H9 (cell line): ENCODE results near the gene GP1BA. TPM values are rescaled to one million over a fixed set of nuclear protein-coding genes. Genes with fewer than 3 reads are reported as not detected.

Experiments used
- DNase-seq: peaks from one replicate; pipeline ENCODE4 v3.0.0-alpha.2; 2017
- H2AFZ ChIP-seq: one replicate; pipeline ENCODE4 v1.6.1; 2013; ENCODE audit warnings: mild to moderate bottlenecking, low read length, control low read depth, moderate library complexity
- H2AK5ac ChIP-seq: 2 replicates; pipeline ENCODE4 v1.6.1; 2013; ENCODE audit warnings: low read length, control low read depth, mixed read lengths; ENCODE audit not compliant: insufficient read length
- H2BK120ac ChIP-seq: one replicate; pipeline ENCODE4 v1.6.1; 2013; ENCODE audit warnings: low read depth, mild to moderate bottlenecking, low read length, control low read depth, inconsistent platforms; ENCODE audit not compliant: poor library complexity, severe bottlenecking
- H2BK12ac ChIP-seq: 2 replicates; pipeline ENCODE4 v1.6.1; 2013; ENCODE audit warnings: low read length, control low read depth, mixed read lengths, low read depth; ENCODE audit not compliant: insufficient read length
- H2BK15ac ChIP-seq: 2 replicates; pipeline ENCODE4 v1.6.1; 2013; ENCODE audit warnings: low read depth, low read length, control low read depth
- H2BK20ac ChIP-seq: one replicate; pipeline ENCODE4 v1.6.1; 2013; ENCODE audit warnings: low read depth, mild to moderate bottlenecking, low read length, control low read depth, inconsistent platforms; ENCODE audit not compliant: poor library complexity, severe bottlenecking
- H2BK5ac ChIP-seq: 2 replicates; pipeline ENCODE4 v1.6.1; 2013; ENCODE audit warnings: low read length, control low read depth, mixed read lengths; ENCODE audit not compliant: insufficient read length
- H3K14ac ChIP-seq: 2 replicates; pipeline ENCODE4 v1.6.1; 2013; ENCODE audit warnings: low read length, control low read depth; ENCODE audit not compliant: insufficient read depth
- H3K18ac ChIP-seq: 2 replicates; pipeline ENCODE4 v1.6.1; 2013; ENCODE audit warnings: low read depth, mild to moderate bottlenecking, mixed read lengths, low read length, control low read depth; ENCODE audit not compliant: insufficient read length
- H3K23ac ChIP-seq: 2 replicates; pipeline ENCODE4 v1.6.1; 2013; ENCODE audit warnings: low read length, control low read depth, mixed read lengths, low read depth; ENCODE audit not compliant: insufficient read length
- H3K23me2 ChIP-seq: 2 replicates; pipeline ENCODE4 v1.6.1; 2013; ENCODE audit warnings: low read depth, mild to moderate bottlenecking, mixed read lengths, low read length, control low read depth; ENCODE audit not compliant: insufficient read length, poor library complexity, severe bottlenecking
- H3K27ac ChIP-seq: 2 replicates; pipeline ENCODE4 v1.5.1; 2013; ENCODE audit warnings: low read length, control low read depth, mixed read lengths, low read depth; ENCODE audit not compliant: insufficient read length
- H3K27me3 ChIP-seq: 2 replicates; pipeline ENCODE4 v1.6.1; 2013; ENCODE audit warnings: low read length, control low read depth, inconsistent platforms; ENCODE audit not compliant: insufficient read depth
- H3K4ac ChIP-seq: 2 replicates; pipeline ENCODE4 v1.6.1; 2013; ENCODE audit warnings: low read depth, mild to moderate bottlenecking, control low read depth, inconsistent platforms, low read length, moderate library complexity
- H3K4me1 ChIP-seq: 2 replicates; pipeline ENCODE4 v1.6.1; 2013; ENCODE audit warnings: low read length, control low read depth, inconsistent platforms; ENCODE audit not compliant: insufficient read depth
- H3K4me2 ChIP-seq: 2 replicates; pipeline ENCODE4 v1.6.1; 2013; ENCODE audit warnings: low read length, control low read depth, mixed read lengths; ENCODE audit not compliant: insufficient read length, insufficient read depth
- H3K56ac ChIP-seq: 2 replicates; pipeline ENCODE4 v1.6.1; 2013; ENCODE audit warnings: low read depth, mild to moderate bottlenecking, mixed read lengths, low read length, control low read depth; ENCODE audit not compliant: insufficient read length
- H3K79me1 ChIP-seq: 2 replicates; pipeline ENCODE4 v1.6.1; 2013; ENCODE audit warnings: low read depth, mild to moderate bottlenecking, moderate library complexity, low read length, control low read depth, inconsistent platforms; ENCODE audit not compliant: insufficient read depth, poor library complexity, severe bottlenecking
- H3K79me2 ChIP-seq: 2 replicates; pipeline ENCODE4 v1.6.1; 2013; ENCODE audit warnings: low read length, control low read depth, inconsistent platforms; ENCODE audit not compliant: insufficient read depth
- H3K9ac ChIP-seq: 2 replicates; pipeline ENCODE4 v1.6.1; 2013; ENCODE audit warnings: low read length, control low read depth, mixed read lengths; ENCODE audit not compliant: insufficient read length; ENCODE audit errors: extremely low read depth
- H3K9me3 ChIP-seq: one replicate; pipeline ENCODE4 v1.6.1; 2013; ENCODE audit warnings: low read depth, low read length, inconsistent platforms; ENCODE audit not compliant: control insufficient read depth
- H3T11ph ChIP-seq: one replicate; pipeline ENCODE4 v1.6.1; 2013; ENCODE audit warnings: mild to moderate bottlenecking, low read length, control low read depth, inconsistent platforms
- H4K20me1 ChIP-seq: one replicate; pipeline ENCODE4 v1.6.1; 2013; ENCODE audit not compliant: control insufficient read depth, insufficient read length, insufficient read depth
- H4K5ac ChIP-seq: 2 replicates; pipeline ENCODE4 v1.6.1; 2013; ENCODE audit warnings: low read depth, mild to moderate bottlenecking, mixed read lengths, low read length, control low read depth; ENCODE audit not compliant: insufficient read length
- H4K8ac ChIP-seq: replicated peaks from 2 replicates; pipeline ENCODE4 v1.6.1; 2013; ENCODE audit warnings: low read length, control low read depth, mixed read lengths, low read depth; ENCODE audit not compliant: insufficient read length
- H4K91ac ChIP-seq: 2 replicates; pipeline ENCODE4 v1.6.1; 2013; ENCODE audit warnings: low read depth, mild to moderate bottlenecking, moderate library complexity, mixed read lengths, low read length, control low read depth; ENCODE audit not compliant: insufficient read length
- H3K27ac Mint-ChIP-seq, 3 experiments: 2 replicates in 2 of 3; 3 replicates in 1 of 3; pipeline ENCODE4 v1.8.0; 2020 to 2021; ENCODE audit warnings: mixed read lengths in 3 of 3, mild to moderate bottlenecking in 1 of 3, moderate library complexity in 1 of 3
- H3K27me3 Mint-ChIP-seq: 2 replicates; pipeline ENCODE4 v1.8.0; 2021; ENCODE audit warnings: low read depth, mild to moderate bottlenecking, moderate library complexity, mixed read lengths
- H3K36me3 Mint-ChIP-seq, 3 experiments: 2 replicates in 2 of 3; 3 replicates in 1 of 3; pipeline ENCODE4 v1.8.0; 2020 to 2021; ENCODE audit warnings: low read depth in 3 of 3, mixed read lengths in 3 of 3; ENCODE audit not compliant: insufficient read depth in 1 of 3
- H3K4me1 Mint-ChIP-seq, 2 experiments: 2 replicates each; pipeline ENCODE4 v1.8.0; 2020; ENCODE audit warnings: mixed read lengths in 2 of 2
- H3K4me3 Mint-ChIP-seq, 2 experiments: 2 replicates in 1 of 2; 3 replicates in 1 of 2; pipeline ENCODE4 v1.8.0; 2020 to 2021; ENCODE audit warnings: mild to moderate bottlenecking in 2 of 2, mixed read lengths in 2 of 2, moderate library complexity in 1 of 2
- H3K9me3 Mint-ChIP-seq, 2 experiments: 2 replicates in 1 of 2; 3 replicates in 1 of 2; pipeline ENCODE4 v1.8.0; 2020; ENCODE audit warnings: mild to moderate bottlenecking in 2 of 2, mixed read lengths in 2 of 2, moderate library complexity in 1 of 2
- WGBS: extraction: QIAGEN DNeasy Blood & Tissue Kit; methylation state at CpG from one replicate; pipeline ENCODE4 v1.1.7; 2013; ENCODE audit warnings: missing lambda C conversion rate, low lambda C conversion rate, mixed read lengths; ENCODE audit not compliant: insufficient read length; ENCODE audit errors: extremely low coverage; 5-methylcytosine and 5-hydroxymethylcytosine counted together
- total RNA-seq: library from RNA; stranded (reverse); gene quantifications from 2 replicates; pipeline ENCODE4 v1.2.1, GENCODE V29; 2021
- TF ChIP-seq, protein P1 (sequence below): fragments of 200-600 bp; sonication (generic); conservative IDR thresholded peaks from 3 replicates; pipeline ENCODE4 v1.8.0; 2021; ENCODE audit warnings: antibody characterized with exemption, mild to moderate bottlenecking

Gene GP1BA
- total RNA-seq, 1 experiment from 2014 or later: not detected

GRCh38 chr17:4939546-4939795 lies 7.4 kb downstream of the GP1BA start:
- Histone ChIP-seq H3K27ac (peak overlapping the region; percentile 81), H2BK5ac (no peak overlapping the region), H4K20me1 (peaks cover 7% of the 10 kb centered on the region), H2BK15ac (no peak overlapping the region), H4K5ac (no peak overlapping the region), H3T11ph (no peak overlapping the region), H3K23ac (no peak overlapping the region), H3K56ac (no peak overlapping the region), H3K9me3 (no peaks in the 10 kb centered on the region), H2AFZ (no peak overlapping the region), H3K27me3 (no peaks in the 10 kb centered on the region), H3K4me2 (peak overlapping the region; percentile 80), H4K91ac (no peak overlapping the region), H4K8ac (no peak overlapping the region), H2AK5ac (no peak overlapping the region), H3K9ac (peak overlapping the region; percentile 71), H3K79me1 (peaks cover 5% of the 10 kb centered on the region), H3K79me2 (peaks cover 6% of the 10 kb centered on the region; the same call in 1 of the 2 replicates), H2BK12ac (no peak overlapping the region), H3K18ac (peak overlapping the region; percentile 69), H2BK120ac (no peak overlapping the region), H3K4me1 (no peaks in the 10 kb centered on the region), H3K4ac (no peak overlapping the region), H2BK20ac (no peak overlapping the region), H3K14ac (peak overlapping the region; percentile 91), H3K23me2 (peaks cover 17% of the 10 kb centered on the region)
- Mint-ChIP-seq H3K27ac (peak overlapping the region; percentile 91 to 100 (median 97); a peak in 6 of 7 replicates), H3K9me3 (no peaks in the 10 kb centered on the region; a peak in 1 of 5 replicates), H3K4me3 (peak overlapping the region; percentile 95 to 98), H3K36me3 (peaks cover 27 to 70% (median 53%) of the 10 kb centered on the region in 3 experiments), H3K4me1 (peaks cover 20 to 29% of the 10 kb centered on the region in 2 experiments), H3K27me3 (peaks cover 1% of the 10 kb centered on the region; the same call in 1 of the 2 replicates)
- no CpG with 5 or more reads among the region's 16 CpGs for WGBS
- TF ChIP-seq, protein P1, sequence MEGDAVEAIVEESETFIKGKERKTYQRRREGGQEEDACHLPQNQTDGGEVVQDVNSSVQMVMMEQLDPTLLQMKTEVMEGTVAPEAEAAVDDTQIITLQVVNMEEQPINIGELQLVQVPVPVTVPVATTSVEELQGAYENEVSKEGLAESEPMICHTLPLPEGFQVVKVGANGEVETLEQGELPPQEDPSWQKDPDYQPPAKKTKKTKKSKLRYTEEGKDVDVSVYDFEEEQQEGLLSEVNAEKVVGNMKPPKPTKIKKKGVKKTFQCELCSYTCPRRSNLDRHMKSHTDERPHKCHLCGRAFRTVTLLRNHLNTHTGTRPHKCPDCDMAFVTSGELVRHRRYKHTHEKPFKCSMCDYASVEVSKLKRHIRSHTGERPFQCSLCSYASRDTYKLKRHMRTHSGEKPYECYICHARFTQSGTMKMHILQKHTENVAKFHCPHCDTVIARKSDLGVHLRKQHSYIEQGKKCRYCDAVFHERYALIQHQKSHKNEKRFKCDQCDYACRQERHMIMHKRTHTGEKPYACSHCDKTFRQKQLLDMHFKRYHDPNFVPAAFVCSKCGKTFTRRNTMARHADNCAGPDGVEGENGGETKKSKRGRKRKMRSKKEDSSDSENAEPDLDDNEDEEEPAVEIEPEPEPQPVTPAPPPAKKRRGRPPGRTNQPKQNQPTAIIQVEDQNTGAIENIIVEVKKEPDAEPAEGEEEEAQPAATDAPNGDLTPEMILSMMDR: no peak
- DNase-seq: no peak
